Sigmoid colon (tissue), 7 donors: Measurements from ENCODE around the gene SLC6A12. TPM values are rescaled to one million over a fixed set of nuclear protein-coding genes. Genes with fewer than 3 reads are reported as not detected.
"Not testable (repeated sequence)": the region's sequence is repeated elsewhere in the genome, so short reads cannot be mapped to it uniquely, and the experiment has no call there.

ENCODE experiments used
- DNase-seq: peaks from one replicate; pipeline ENCODE4 v3.0.0-alpha.2; 2019
- H3K27ac ChIP-seq, 4 donors: fragments of 200-600 bp; sonication (generic); one replicate each; pipeline ENCODE4 v1.5.1; 2016 to 2019; ENCODE audit warnings: mild to moderate bottlenecking in 1 of 4
- H3K27me3 ChIP-seq, 3 donors: fragments of 200-600 bp; sonication (generic); one replicate each; pipeline ENCODE4 v1.5.1; 2019; ENCODE audit warnings: mild to moderate bottlenecking in 1 of 3
- H3K36me3 ChIP-seq, 4 donors: fragments of 200-600 bp; sonication (generic); one replicate each; pipeline ENCODE4 v1.5.1; 2016 to 2019
- H3K4me1 ChIP-seq, 4 donors: fragments of 200-600 bp; sonication (generic); one replicate each; pipeline ENCODE4 v1.5.1; 2017 to 2019
- H3K4me3 ChIP-seq, 4 donors: fragments of 200-600 bp; sonication (generic); one replicate each; pipeline ENCODE4 v1.5.1; 2017 to 2019; ENCODE audit warnings: mild to moderate bottlenecking in 2 of 4, moderate library complexity in 1 of 4
- H3K9me3 ChIP-seq, 4 donors: fragments of 200-600 bp in 3 of 4; sonication (generic) in 3 of 4; one replicate each; pipeline versions ENCODE4 v1.5.1 to v1.6.1; 2013 to 2019
- EP300 ChIP-seq, 4 donors: sonication (generic); formaldehyde crosslinking; IDR thresholded peaks; one replicate each; pipeline ENCODE4 v1.6.1; 2017; ENCODE audit warnings: antibody characterized with exemption in 4 of 4
- POLR2A ChIP-seq, 2 donors: fragments of 450-650 bp; IDR thresholded peaks; one replicate each; pipeline ENCODE4 v1.6.1; 2016; ENCODE audit warnings: antibody characterized with exemption in 2 of 2, mild to moderate bottlenecking in 2 of 2, moderate library complexity in 2 of 2
- POLR2AphosphoS5 ChIP-seq, 4 donors: sonication (generic); formaldehyde crosslinking; IDR thresholded peaks; one replicate each; pipeline ENCODE4 v1.6.1; 2017; ENCODE audit warnings: antibody characterized with exemption in 4 of 4
- WGBS, 2 donors: extraction: QIAGEN DNeasy Blood & Tissue Kit; methylation state at CpG; one replicate each; pipeline ENCODE4 v1.1.7; 2013; 5-methylcytosine and 5-hydroxymethylcytosine counted together
- intact Hi-C: fragments of 100-400 bp; cut with DNase I; formaldehyde crosslinking; loops from one replicate; pipeline ENCODE4 v1.15.1; 2023
- polyA plus RNA-seq, 3 donors: library from polyadenylated mRNA; stranded (reverse); fragments of 200-250 nt; gene quantifications; one replicate each; pipeline ENCODE4 v1.2.3, GENCODE V29; 2013
- total RNA-seq, 4 donors: library from RNA; depleted of rRNA; stranded (reverse); fragments of >200 nt; gene quantifications; one replicate each; pipeline ENCODE4 v1.1.0, GENCODE V29; 2016
- TF ChIP-seq, protein P1 (sequence below), 4 experiments: fragments of 450-650 bp in 3 of 4; fragments of 200-600 bp in 1 of 4; IDR thresholded peaks; one replicate each; pipeline ENCODE4 v1.5.1; 2016 to 2019; ENCODE audit warnings: antibody characterized with exemption in 4 of 4, mild to moderate bottlenecking in 3 of 4, moderate library complexity in 2 of 4
- donor health status: healthy with polysubstance abuse.
- donor health status: Bipolar disorder and iron deficiency.
- donor health status: healthy.

The SLC6A12 gene
- total and polyA plus RNA-seq, 7 donors = 0.28 to 4.2 (median 2.1) TPM; not detected in 2

DNA sequence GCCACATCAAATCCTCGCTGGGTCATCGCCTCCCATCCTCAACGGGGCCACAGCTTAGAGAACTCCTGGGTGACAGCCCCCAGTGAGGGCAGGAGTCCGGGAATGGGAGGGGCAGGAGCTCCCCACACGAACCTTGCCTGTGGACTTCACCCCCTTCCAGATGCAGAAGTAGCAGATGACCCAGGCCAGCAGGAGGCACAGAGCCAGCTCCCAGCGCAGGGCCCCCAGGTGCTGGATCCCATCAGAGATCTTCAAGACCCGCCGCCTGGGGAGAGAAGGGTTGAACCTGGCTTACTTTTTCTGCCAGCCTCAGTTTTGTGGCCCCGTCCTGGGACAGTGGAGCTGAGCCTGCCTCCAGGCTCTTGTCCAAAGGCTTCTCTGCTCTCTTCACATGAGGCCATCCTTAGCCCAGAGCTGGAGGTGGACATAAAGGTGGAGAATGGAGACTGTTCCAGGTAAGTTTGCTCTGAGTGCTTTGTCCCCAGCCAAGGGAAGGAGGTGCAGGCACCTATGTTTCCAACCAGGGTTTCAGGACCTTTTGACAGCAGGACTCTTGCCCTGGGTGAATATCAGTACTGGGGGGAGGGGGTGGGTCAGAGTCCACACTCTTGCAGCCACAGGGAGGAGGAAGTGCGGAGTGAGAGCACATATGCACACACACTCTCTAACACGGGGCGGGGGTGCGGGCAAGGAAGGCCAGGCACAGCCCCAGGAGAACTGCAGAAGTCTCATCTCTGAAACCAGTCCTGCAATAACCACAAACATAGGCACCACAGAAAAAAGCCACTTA is 23.3 kb upstream of the SLC6A12 start:
- peaks cover 0 to 3% (median 0%) of the 10 kb centered on the region in 4 donors for H3K9me3 ChIP-seq
- H3K4me3 ChIP-seq = no peak overlapping the region
- H3K27me3 ChIP-seq = no peaks in the 10 kb centered on the region
- 66 to 84% methylated on average over 13 of the region's 13 CpGs for WGBS, 2 donors
- intact Hi-C loops = no loop called here
- no peak overlapping the region for H3K27ac ChIP-seq
- H3K4me1 ChIP-seq = no peaks in the 10 kb centered on the region
- TF ChIP-seq, protein P1, sequence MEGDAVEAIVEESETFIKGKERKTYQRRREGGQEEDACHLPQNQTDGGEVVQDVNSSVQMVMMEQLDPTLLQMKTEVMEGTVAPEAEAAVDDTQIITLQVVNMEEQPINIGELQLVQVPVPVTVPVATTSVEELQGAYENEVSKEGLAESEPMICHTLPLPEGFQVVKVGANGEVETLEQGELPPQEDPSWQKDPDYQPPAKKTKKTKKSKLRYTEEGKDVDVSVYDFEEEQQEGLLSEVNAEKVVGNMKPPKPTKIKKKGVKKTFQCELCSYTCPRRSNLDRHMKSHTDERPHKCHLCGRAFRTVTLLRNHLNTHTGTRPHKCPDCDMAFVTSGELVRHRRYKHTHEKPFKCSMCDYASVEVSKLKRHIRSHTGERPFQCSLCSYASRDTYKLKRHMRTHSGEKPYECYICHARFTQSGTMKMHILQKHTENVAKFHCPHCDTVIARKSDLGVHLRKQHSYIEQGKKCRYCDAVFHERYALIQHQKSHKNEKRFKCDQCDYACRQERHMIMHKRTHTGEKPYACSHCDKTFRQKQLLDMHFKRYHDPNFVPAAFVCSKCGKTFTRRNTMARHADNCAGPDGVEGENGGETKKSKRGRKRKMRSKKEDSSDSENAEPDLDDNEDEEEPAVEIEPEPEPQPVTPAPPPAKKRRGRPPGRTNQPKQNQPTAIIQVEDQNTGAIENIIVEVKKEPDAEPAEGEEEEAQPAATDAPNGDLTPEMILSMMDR (IDR thresholded peaks at IDR 0.05) = no peak
- TF ChIP-seq POLR2A (IDR thresholded peaks at IDR 0.05) = no peak
- TF ChIP-seq EP300 (IDR thresholded peaks at IDR 0.05) = no peak
- TF ChIP-seq POLR2AphosphoS5 (IDR thresholded peaks at IDR 0.05) = no peak
- H3K36me3 ChIP-seq = no peaks in the 10 kb centered on the region
- no peak for DNase-seq

DNA sequence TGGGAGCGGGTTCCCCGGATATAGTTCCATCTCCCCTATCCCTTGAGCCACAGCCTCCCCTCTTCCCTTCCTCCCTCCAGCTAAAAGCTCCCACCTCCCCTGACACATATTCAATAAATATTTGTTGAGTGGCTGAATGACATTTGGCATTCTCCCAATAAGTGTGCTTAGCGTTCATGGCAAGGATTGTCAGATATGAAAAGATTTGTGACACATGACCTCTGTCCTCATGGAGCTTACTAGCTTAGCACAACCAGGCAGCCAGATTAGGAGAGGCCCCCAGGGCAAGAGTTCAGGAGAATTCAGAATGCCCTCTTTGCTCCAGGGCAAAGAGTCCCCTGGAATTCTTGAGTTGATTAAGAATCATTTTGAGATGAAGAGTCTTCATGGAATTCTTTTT is 22.5 kb upstream of the SLC6A12 start:
- no peak overlapping the region for H3K4me3 ChIP-seq
- TF ChIP-seq EP300 (IDR thresholded peaks at IDR 0.05) = no peak
- no peak for TF ChIP-seq POLR2AphosphoS5 (IDR thresholded peaks at IDR 0.05)
- TF ChIP-seq, protein P1 (IDR thresholded peaks at IDR 0.05) = no peak
- no peak for TF ChIP-seq POLR2A (IDR thresholded peaks at IDR 0.05)
- 70 to 90% methylated on average over 3 of the region's 3 CpGs for WGBS, 2 donors
- H3K27me3 ChIP-seq = no peaks in the 10 kb centered on the region
- no peak for DNase-seq
- intact Hi-C loops = no loop called here
- no peak overlapping the region for H3K27ac ChIP-seq
- no peaks in the 10 kb centered on the region for H3K4me1 ChIP-seq
- no peaks in the 10 kb centered on the region for H3K36me3 ChIP-seq
- H3K9me3 ChIP-seq = peaks cover 0 to 3% (median 0%) of the 10 kb centered on the region in 4 donors

DNA sequence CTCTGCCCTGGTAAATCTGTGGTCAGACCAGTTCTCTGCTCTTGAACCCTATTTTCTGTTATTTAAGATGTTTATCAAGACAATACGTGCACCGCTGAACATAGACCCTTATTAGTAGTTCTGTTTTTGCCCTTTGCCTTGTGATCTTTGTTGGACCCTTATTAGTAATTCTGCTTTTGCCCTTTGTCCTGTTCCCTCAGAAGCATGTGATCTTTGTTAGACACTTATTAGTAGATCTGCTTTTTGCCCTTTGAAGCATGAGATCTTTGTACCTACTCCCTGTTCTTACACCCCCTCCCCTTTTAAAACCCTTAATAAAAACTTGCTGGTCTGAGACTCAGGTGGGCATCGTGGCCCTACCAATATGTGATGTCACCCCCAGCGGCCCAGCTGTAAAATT is 22.0 kb upstream of the SLC6A12 start:
- DNase-seq, H3K36me3 ChIP-seq, H3K27ac ChIP-seq, intact Hi-C loops, H3K4me3 ChIP-seq, H3K9me3 ChIP-seq, H3K4me1 ChIP-seq, H3K27me3 ChIP-seq: not testable (repeated sequence)
- 86 to 90% methylated on average over 4 of the region's 4 CpGs for WGBS, 2 donors

DNA sequence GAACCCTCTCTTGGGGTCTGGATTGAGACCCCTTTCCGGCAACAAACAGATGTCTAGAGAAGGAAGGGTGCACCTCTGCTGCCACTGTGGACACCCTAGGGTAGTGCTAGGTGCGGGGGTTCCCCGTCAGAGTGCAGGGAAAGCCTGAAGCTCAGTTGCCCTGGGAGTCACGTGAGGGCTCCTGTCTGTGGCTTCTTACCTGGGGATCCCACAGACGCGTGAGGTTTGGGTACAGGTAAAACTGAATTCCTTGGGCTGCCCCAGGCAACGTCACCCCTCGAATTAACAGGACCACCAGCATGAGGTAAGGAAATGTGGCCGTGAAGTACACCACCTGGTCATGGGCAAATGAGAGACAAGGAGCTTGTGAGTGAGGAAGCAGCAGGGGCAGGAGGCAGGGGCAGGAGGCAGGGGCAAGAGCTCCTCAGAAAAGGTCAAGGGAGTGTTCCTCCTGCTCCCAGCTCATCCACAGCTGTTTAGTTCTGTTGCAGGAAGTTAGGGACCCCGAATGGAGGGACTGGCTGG is 21.0 kb upstream of the SLC6A12 start:
- 94 to 95% methylated on average over 10 of the region's 10 CpGs for WGBS, 2 donors
- no peak overlapping the region for H3K4me3 ChIP-seq
- H3K9me3 ChIP-seq = peaks cover 0 to 3% (median 0%) of the 10 kb centered on the region in 4 donors
- TF ChIP-seq EP300 (IDR thresholded peaks at IDR 0.05) (no peak), POLR2AphosphoS5 (IDR thresholded peaks at IDR 0.05) (no peak), POLR2A (IDR thresholded peaks at IDR 0.05) (no peak)
- TF ChIP-seq, protein P1 (IDR thresholded peaks at IDR 0.05) = no peak
- no peaks in the 10 kb centered on the region for H3K4me1 ChIP-seq
- no peaks in the 10 kb centered on the region for H3K36me3 ChIP-seq
- DNase-seq = no peak
- no peaks in the 10 kb centered on the region for H3K27me3 ChIP-seq
- H3K27ac ChIP-seq = no peak overlapping the region
- intact Hi-C loops = no loop called here

DNA sequence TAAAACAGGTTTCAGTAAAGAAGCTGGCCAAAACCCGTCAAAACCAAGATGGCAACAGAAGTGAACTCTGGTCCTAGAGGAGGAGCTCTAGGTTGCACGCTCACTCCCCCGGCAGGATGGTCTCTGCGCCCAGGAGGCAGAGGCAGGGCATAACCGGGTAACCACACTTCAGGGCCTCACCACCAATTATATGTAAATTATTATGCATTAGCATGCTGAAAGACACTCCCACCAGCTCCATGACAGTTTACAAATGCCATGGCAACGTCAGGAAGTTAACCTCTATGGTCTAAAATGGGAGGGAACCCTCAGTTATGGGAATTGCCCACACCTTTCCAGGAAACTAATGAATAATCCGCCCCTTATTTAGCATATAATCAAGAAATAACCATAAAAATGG is 20.1 kb upstream of the SLC6A12 start:
- WGBS, 2 donors = 77 to 79% methylated on average over 7 of the region's 7 CpGs
- H3K27ac ChIP-seq = no peak overlapping the region
- H3K9me3 ChIP-seq = peaks cover 0 to 3% (median 0%) of the 10 kb centered on the region in 4 donors
- H3K4me1 ChIP-seq = no peaks in the 10 kb centered on the region
- intact Hi-C loops = no loop called here
- no peaks in the 10 kb centered on the region for H3K27me3 ChIP-seq
- DNase-seq = no peak
- no peaks in the 10 kb centered on the region for H3K36me3 ChIP-seq
- no peak for TF ChIP-seq EP300 (IDR thresholded peaks at IDR 0.05)
- TF ChIP-seq POLR2AphosphoS5 (IDR thresholded peaks at IDR 0.05) = no peak
- TF ChIP-seq POLR2A (IDR thresholded peaks at IDR 0.05) = no peak
- TF ChIP-seq, protein P1 (IDR thresholded peaks at IDR 0.05) = no peak
- H3K4me3 ChIP-seq = no peak overlapping the region
